IPS-20b (cell line): Measurements from ENCODE around the gene CHD6.

Experiments
- H3K27ac ChIP-seq: one replicate; pipeline ENCODE4 v1.5.1; 2013; ENCODE audit warnings: low read length
- H3K27me3 ChIP-seq: 2 replicates; pipeline ENCODE4 v1.6.1; 2013; ENCODE audit warnings: mild to moderate bottlenecking, low read length, inconsistent platforms; ENCODE audit not compliant: insufficient read depth
- H3K36me3 ChIP-seq: 2 replicates; pipeline ENCODE4 v1.6.1; 2013; ENCODE audit warnings: low read depth, mild to moderate bottlenecking, inconsistent platforms, low read length, moderate library complexity; ENCODE audit not compliant: insufficient read depth
- H3K4me1 ChIP-seq: 2 replicates; pipeline ENCODE4 v1.6.1; 2013; ENCODE audit warnings: mild to moderate bottlenecking, control low read depth, inconsistent platforms, low read length, moderate library complexity; ENCODE audit not compliant: insufficient read depth
- H3K4me3 ChIP-seq: 2 replicates; pipeline ENCODE4 v1.5.1; 2013; ENCODE audit warnings: mild to moderate bottlenecking, low read length, inconsistent platforms
- H3K9ac ChIP-seq: 2 replicates; pipeline ENCODE4 v1.6.1; 2013; ENCODE audit warnings: low read depth, mild to moderate bottlenecking, inconsistent platforms, low read length, moderate library complexity
- H3K9me3 ChIP-seq: 2 replicates; pipeline ENCODE4 v1.6.1; 2013; ENCODE audit warnings: mild to moderate bottlenecking, low read depth, low read length, inconsistent platforms; ENCODE audit not compliant: insufficient read depth

The CHD6 gene

DNA sequence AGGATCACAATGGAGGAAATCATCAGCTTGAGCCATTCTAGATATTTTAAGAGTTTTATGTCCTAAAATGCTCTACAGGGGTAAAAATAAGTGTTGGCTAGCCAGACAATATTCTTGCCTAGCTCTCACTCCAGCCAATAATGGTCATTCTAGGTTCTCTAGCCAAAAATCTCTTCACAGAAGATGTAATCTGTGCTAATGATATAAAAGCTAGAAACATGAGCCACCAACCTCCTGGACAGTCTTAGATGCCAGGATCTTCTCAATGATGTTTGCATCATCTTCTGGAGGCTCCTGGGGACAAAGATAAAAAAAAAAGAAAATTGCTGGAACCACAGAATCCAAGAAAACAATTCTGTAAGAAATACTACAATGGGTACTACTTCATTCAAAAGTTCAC, 119.1 kb downstream of the CHD6 start:
- Histone ChIP-seq H3K36me3 (peaks cover 52% of the 10 kb centered on the region), H3K27ac (no peak overlapping the region), H3K9ac (no peak overlapping the region), H3K4me1 (peaks cover 12% of the 10 kb centered on the region), H3K9me3 (no peaks in the 10 kb centered on the region), H3K4me3 (no peak overlapping the region), H3K27me3 (no peaks in the 10 kb centered on the region)

DNA sequence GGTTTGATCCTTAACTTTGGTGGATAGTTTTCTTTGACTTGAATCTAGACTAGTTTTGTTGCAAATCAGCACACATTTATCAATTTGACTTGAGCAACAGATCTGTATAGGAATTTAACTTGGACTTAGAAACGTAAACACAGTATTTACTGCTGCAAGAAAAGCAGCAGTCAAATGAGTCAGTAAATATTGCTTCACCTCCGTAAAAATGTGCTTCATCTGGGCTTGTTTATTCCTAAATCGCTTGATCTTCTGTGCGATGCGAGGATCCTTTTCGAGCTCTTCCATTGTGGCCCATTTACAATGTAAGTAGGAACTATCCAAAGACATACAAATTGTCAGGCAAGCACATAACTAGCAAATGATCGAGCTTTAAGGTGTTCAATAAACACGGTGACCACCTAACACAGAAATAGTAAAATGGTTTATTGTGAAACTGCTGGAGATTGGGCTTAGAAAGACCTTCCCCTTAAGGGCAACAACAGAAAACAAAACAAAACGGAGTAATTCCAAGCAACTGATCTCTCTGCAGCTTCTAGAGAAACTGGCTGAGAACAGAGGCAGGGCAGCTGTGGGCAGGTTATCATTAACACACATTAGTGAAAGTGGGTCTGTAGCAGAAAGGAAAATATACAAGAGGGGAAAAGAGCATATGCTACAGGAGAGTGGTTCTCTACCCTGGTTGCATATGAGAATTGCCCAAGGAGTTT, 120.8 kb downstream of the CHD6 start:
- Histone ChIP-seq H3K9me3 (no peaks in the 10 kb centered on the region), H3K36me3 (peaks cover 69% of the 10 kb centered on the region), H3K4me1 (peaks cover 12% of the 10 kb centered on the region), H3K27me3 (no peaks in the 10 kb centered on the region), H3K27ac (no peak overlapping the region), H3K9ac (no peak overlapping the region), H3K4me3 (no peak overlapping the region)

DNA sequence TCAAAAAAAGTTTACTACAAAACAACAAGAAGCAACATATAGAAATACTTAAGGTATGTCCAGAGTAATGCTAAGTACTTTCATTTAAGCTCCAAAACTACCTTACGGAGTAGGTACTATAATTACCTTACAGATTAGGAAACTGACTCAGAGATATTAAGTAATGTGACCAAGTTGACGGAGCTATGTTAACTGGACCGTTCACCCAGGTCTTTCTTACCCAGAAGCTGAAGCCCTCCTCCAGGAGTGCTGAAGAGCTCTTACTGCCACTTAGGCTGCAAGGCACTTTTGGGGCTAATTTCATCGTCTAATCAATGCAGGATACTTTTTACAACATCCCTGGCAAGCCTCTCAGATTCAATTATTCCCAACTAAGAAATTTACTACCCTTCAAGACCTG, 123.7 kb downstream of the CHD6 start:
- H3K9ac ChIP-seq, result no peak overlapping the region
- no peaks in the 10 kb centered on the region for H3K9me3 ChIP-seq
- H3K4me1 ChIP-seq, result no peaks in the 10 kb centered on the region
- H3K36me3 ChIP-seq, result peaks cover 96% of the 10 kb centered on the region
- H3K27ac ChIP-seq, result no peak overlapping the region
- no peak overlapping the region for H3K4me3 ChIP-seq
- H3K27me3 ChIP-seq, result no peaks in the 10 kb centered on the region

DNA sequence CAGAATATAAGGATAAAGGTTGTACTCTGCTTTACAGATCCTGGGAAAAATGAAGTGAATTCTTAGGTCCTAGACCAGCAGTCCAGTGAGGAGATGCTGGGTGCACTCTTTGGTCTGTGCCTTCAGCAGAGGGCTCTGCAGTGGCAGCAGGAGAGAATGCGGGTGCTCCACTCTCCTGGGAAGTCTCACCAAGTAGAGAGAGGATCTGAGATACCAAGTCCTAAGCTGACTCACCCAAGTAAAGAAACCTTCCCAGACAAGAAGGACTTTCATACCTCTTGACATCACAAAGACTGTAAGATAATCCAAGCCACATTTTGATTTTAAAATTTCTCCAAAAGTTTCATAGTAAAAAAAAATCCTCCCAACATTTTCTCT, 134.6 kb downstream of the CHD6 start:
- no peaks in the 10 kb centered on the region for H3K9me3 ChIP-seq
- H3K4me3 ChIP-seq, result no peak overlapping the region
- H3K36me3 ChIP-seq, result peaks cover 85% of the 10 kb centered on the region
- H3K27ac ChIP-seq, result no peak overlapping the region
- no peaks in the 10 kb centered on the region for H3K4me1 ChIP-seq
- H3K9ac ChIP-seq, result no peak overlapping the region
- no peaks in the 10 kb centered on the region for H3K27me3 ChIP-seq

DNA sequence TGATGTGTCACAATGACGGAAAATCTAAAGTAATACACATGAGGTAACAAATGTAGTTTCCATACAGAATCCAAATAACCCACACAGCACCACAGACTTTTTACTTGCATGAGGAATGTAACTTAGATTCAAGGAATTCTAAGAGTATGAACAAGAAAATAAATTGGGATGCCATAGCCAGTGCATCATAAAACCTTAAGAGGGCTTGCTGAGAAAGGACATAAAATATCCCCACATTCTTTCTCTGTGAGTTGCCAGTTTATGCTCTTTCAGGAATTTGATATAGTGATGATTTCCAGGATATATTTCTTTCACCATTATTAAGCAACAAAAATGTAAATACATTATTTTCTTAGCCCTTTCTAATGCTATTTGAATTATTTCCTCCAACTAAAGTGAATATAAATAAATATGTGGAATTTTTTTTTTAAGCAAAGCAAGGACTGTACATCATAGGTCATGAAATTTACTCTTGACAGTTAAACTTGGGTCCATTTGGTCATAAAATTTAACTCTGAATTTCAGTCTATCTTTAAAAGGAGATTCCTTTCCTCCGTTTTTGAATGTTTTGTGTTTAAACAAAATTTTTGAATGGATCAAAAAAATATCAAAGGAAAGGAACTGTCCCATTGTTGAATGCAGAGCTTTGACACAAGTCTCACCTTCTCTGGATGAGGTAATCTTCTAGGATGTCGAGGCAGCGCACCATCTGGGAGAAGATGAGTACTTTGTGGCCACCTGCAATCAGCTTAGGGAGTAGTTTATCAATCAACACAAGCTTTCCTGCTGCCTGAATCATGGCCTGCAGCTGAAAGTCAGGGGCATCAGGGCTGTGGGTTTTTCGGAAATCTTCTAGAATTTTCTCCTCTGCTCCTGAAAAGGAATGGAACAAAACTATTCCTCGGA, 135.3 kb downstream of the CHD6 start:
- no peaks in the 10 kb centered on the region for H3K9me3 ChIP-seq
- peaks cover 84% of the 10 kb centered on the region for H3K36me3 ChIP-seq
- H3K27me3 ChIP-seq, result no peaks in the 10 kb centered on the region
- no peak overlapping the region for H3K4me3 ChIP-seq
- H3K4me1 ChIP-seq, result no peaks in the 10 kb centered on the region
- no peak overlapping the region for H3K9ac ChIP-seq
- H3K27ac ChIP-seq, result no peak overlapping the region

DNA sequence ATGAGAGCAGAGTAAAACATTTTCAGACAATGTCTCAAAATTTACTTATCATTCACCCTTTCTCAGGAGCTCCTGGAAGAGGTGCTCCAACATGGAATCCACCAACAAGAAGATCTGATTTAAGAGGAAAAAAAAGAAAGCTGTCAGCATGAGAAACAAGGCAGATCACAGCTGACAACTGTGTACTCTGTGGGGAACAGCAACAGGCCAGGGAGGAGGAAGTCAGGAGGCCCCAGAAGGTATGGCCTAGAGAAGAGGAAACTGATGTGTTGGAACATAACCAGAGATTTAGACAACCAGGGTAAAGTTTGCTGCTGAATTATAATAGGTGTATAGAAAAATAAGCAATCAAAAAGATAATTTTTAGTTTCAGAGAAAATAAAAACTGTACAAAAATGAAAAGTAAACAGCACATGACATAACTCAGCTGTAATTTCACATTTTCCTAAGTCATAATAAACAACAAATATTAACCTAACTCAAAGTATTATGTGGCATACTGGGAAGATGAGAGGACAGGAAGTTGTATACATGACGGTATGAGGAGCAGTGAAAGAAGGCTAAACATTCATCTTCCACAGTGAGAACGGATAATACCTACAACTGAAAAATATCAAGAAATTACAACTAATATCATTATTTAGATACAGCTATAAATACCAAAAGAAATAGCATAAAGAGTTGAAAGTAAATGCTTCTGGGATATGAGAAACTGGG, 138.0 kb downstream of the CHD6 start:
- Histone ChIP-seq H3K27ac (no peak overlapping the region), H3K9me3 (no peaks in the 10 kb centered on the region), H3K4me1 (no peaks in the 10 kb centered on the region), H3K36me3 (peaks cover 77% of the 10 kb centered on the region), H3K9ac (no peak overlapping the region), H3K4me3 (no peak overlapping the region), H3K27me3 (no peaks in the 10 kb centered on the region)

DNA sequence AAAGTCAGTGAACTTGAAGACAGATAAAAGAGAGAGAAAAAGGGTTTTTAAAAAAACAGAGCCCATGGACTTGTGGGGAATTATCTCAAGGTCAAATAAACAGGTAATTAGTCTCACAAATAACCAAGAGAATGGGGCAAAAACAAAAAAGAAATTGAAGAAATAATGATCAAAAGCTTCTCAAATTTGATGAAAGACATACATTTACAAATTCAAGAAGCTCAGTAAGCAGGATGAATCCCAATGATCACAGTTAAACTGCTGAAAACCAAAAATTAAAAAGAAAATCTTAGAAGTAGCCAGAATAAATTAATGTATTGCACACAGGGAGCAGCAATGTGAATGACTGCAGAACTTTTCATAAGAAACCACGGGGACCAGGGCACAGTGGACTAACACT, 139.1 kb downstream of the CHD6 start:
- no peak overlapping the region for H3K4me3 ChIP-seq
- H3K27ac ChIP-seq, result no peak overlapping the region
- H3K36me3 ChIP-seq, result peaks cover 72% of the 10 kb centered on the region
- H3K27me3 ChIP-seq, result no peaks in the 10 kb centered on the region
- no peak overlapping the region for H3K9ac ChIP-seq
- H3K9me3 ChIP-seq, result no peaks in the 10 kb centered on the region
- H3K4me1 ChIP-seq, result no peaks in the 10 kb centered on the region

DNA sequence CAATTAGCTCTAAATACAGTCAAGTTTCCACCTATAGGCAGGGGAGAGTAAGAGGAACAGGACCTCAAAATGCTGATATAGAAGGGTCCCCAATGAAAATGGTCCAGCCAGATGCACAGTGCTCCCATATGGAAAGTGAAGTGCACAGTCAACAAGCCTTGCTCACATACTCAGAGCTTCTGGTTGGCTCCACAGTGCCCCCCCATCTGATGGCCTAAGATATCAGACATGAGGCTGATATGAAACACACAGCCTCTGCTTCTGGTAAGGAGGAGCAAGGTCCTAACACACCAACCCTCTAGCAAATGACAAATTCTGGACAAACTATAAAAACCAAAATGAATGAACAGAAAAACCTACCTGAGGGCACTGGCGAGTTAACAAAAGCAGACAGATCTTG, 140.2 kb downstream of the CHD6 start:
- Histone ChIP-seq H3K4me3 (no peak overlapping the region), H3K36me3 (peaks cover 66% of the 10 kb centered on the region), H3K27ac (no peak overlapping the region), H3K4me1 (no peaks in the 10 kb centered on the region), H3K27me3 (no peaks in the 10 kb centered on the region), H3K9ac (no peak overlapping the region), H3K9me3 (no peaks in the 10 kb centered on the region)

DNA sequence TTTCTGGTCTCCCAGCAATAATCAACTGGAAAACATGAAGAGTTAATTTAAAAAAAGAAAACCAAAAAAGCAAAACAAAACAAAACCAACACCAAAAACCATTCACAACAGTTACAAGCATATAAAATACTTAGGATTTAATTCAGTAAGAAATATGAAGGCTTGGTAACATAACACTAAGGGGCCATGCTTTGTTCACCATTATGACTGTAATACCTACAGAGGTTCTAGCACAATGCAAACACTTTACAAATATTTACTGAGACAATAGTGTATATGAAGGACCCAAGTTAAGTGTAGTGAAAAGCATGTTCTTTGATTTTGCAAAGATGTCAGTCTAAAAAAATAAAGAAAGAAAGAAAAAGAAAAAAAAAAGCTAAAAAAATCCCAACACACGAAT, 141.7 kb downstream of the CHD6 start:
- no peaks in the 10 kb centered on the region for H3K27me3 ChIP-seq
- no peak overlapping the region for H3K4me3 ChIP-seq
- no peak overlapping the region for H3K9ac ChIP-seq
- peaks cover 64% of the 10 kb centered on the region for H3K36me3 ChIP-seq
- H3K4me1 ChIP-seq, result no peaks in the 10 kb centered on the region
- H3K27ac ChIP-seq, result no peak overlapping the region
- H3K9me3 ChIP-seq, result no peaks in the 10 kb centered on the region

DNA sequence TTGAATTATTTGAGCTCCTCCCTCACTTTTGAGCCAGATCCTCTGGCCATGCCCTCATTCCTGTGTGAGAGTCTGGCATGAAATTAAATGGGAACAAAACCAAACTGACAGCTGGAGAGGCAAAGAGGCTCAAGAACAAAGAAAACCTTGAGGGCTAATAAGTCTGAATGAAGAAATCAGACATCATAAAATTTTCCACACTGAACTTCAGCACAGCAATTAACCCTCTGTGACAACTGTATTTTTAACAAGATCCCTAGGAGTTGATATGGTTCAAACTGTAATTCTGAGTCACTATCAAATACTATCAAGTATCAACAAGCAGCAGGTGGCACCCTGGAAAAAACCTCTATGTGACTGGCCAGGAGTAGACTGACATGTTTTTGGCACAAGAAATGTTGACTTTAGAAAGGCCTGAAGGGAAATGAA, 142.2 kb downstream of the CHD6 start:
- no peak overlapping the region for H3K9ac ChIP-seq
- no peaks in the 10 kb centered on the region for H3K4me1 ChIP-seq
- no peak overlapping the region for H3K4me3 ChIP-seq
- no peaks in the 10 kb centered on the region for H3K9me3 ChIP-seq
- H3K36me3 ChIP-seq, result peaks cover 67% of the 10 kb centered on the region
- no peak overlapping the region for H3K27ac ChIP-seq
- no peaks in the 10 kb centered on the region for H3K27me3 ChIP-seq

DNA sequence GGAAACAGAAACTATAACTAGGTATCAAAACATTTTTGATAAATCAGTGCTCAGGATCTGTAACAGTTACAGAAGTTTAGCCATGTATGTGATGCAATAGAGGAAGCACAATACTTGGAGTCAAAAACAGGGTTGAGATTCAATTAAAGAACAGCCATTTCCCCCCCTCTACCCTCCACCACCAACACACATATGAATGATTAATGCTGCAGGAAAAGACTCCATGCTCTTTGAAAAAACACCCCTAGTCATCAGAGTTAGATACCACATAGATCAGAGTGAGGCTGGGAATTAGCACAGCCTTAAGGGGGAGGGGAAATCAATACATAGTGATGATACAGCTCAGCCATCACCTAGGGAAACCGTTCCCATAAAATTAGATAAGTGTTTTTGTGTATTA, 142.7 kb downstream of the CHD6 start:
- Histone ChIP-seq H3K4me1 (no peaks in the 10 kb centered on the region), H3K27ac (no peak overlapping the region)

More for the DNA sequence above, 142.7 kb downstream of the CHD6 start:
- Histone ChIP-seq H3K9me3 (no peaks in the 10 kb centered on the region), H3K27me3 (no peaks in the 10 kb centered on the region), H3K4me3 (no peak overlapping the region), H3K9ac (no peak overlapping the region), H3K36me3 (peaks cover 69% of the 10 kb centered on the region)
